ENCODE data around the gene SLC7A7. TPM values are rescaled to one million over a fixed set of nuclear protein-coding genes. Genes with fewer than 3 reads are reported as not detected.
"Not testable (repeated sequence)": the region's sequence is repeated elsewhere in the genome, so short reads cannot be mapped to it uniquely, and the experiment has no call there.

The SLC7A7 gene
- total and polyA plus RNA-seq, 12 donors, result 1.1 to 16.1 (median 2.8) TPM

DNA sequence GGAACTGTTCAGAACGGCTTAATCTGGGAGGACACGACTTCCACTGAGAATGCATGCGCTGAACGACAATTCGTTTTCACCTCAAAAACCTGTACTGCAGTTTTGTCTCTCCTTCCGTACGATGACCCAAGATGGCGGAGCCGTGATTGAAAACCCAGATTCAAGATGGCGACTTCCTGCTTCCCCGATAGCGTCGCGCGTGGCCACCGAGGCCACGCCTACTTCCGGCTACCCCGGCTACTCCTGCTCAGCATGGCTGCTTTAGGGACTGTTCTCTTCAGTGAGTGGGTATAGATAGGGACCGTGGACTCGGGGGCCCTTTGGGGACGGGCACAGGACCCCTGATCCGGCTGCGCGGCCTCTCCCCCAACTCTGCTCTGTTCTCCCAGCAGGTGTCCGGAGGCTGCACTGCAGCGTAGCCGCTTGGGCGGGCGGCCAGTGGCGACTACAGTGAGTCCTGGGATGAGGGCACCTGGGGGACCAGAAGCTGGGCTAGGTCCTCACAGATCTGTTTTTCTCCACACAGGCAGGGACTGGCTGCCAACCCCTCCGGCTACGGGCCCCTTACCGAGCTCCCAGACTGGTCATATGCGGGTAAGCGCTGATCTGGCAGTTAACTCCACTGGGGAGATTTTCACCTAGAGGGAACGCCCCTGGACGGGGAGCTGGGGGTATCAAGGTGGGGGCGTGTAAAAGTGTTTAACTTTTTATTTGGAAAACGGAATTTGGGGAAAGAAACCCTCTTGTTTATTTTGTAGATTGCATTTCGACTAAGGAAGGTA, 14.6 kb upstream of the SLC7A7 start, which contains the start of gene MRPL52:
Gene MRPL52 (plus strand): TSS at position 227 of the 782 bp plus-strand sequence. CDS start 26 bp downstream, at position 253.
- H3K4me1 ChIP-seq, result peaks cover 0 to 17% (median 11%) of the 10 kb centered on the region in 9 donors
- H3K36me3 ChIP-seq, result peaks cover 0 to 35% (median 0%) of the 10 kb centered on the region in 9 donors
- 1% methylated on average over 41 of the region's 41 CpGs for WGBS, 2 donors
- TF ChIP-seq, protein P1, sequence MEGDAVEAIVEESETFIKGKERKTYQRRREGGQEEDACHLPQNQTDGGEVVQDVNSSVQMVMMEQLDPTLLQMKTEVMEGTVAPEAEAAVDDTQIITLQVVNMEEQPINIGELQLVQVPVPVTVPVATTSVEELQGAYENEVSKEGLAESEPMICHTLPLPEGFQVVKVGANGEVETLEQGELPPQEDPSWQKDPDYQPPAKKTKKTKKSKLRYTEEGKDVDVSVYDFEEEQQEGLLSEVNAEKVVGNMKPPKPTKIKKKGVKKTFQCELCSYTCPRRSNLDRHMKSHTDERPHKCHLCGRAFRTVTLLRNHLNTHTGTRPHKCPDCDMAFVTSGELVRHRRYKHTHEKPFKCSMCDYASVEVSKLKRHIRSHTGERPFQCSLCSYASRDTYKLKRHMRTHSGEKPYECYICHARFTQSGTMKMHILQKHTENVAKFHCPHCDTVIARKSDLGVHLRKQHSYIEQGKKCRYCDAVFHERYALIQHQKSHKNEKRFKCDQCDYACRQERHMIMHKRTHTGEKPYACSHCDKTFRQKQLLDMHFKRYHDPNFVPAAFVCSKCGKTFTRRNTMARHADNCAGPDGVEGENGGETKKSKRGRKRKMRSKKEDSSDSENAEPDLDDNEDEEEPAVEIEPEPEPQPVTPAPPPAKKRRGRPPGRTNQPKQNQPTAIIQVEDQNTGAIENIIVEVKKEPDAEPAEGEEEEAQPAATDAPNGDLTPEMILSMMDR (IDR thresholded peaks at IDR 0.05), result no peak
- H3K4me3 ChIP-seq, result peak within 1 kb of the TSS; percentile 63 to 94 (median 82)
- peak within 1 kb of the TSS in 9 of 10 donors; percentile 78 to 92 (median 84) for H3K27ac ChIP-seq
- ATAC-seq, result peak; percentile 96 to 98 (median 98)
- H3K27me3 ChIP-seq, result no peaks in the 10 kb centered on the region
- intact Hi-C loops (cut with DNase I), result loop anchor here in 3 of 10 donors (1.0 to 10.0 kb wide), 4 partner anchors 7 to 435 kb away; partner anchors contain the start of gene RBM23 (in 1 of the 3)
- no peaks in the 10 kb centered on the region for H3K9me3 ChIP-seq
- peak; percentile 90 to 91 for DNase-seq

DNA sequence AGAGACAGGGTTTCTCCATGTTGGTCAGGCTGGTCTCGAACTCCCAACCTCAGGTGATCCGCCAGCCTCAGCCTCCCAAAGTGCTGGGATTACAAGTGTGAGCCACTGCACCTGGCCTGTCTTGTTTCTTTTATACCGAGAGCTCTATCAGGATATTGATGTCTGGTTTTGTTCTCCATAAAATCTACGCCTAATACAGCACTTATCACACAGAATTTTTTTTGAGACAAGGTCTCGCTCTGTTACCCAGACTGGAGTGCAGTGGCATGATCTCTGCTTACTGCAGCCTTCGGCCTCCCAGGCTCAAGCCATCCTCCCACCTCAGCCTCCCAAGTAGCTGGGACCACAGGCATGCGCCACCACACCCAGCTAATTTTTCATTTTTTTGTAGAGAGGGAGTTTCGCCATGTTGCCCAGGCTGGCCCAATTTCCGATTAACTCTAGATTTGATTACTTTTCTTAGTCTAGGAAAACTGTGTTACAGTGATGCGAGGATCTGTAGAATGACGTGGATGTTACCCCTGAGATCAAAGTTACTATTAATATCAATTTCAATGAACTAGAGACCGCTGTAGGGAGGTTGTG, 13.9 kb upstream of the SLC7A7 start:
- intact Hi-C loops (cut with DNase I), result loop anchor here in 3 of 10 donors (1.0 to 10.0 kb wide), 4 partner anchors 8 to 434 kb away; partner anchors contain the start of gene RBM23 (in 1 of the 3)
- ATAC-seq, result peak in 1 of 8 donors; percentile 8
- peak overlapping the region; percentile 63 to 94 (median 82) for H3K4me3 ChIP-seq
- DNase-seq, H3K9me3 ChIP-seq, H3K27me3 ChIP-seq: not testable (repeated sequence)
- peaks cover 0 to 28% (median 0%) of the 10 kb centered on the region in 9 donors for H3K36me3 ChIP-seq
- peak overlapping the region in 9 of 10 donors; percentile 78 to 92 (median 84) for H3K27ac ChIP-seq
- H3K4me1 ChIP-seq, result peaks cover 0 to 24% (median 13%) of the 10 kb centered on the region in 9 donors
- WGBS, 2 donors, result 77 to 81% methylated on average over 12 of the region's 12 CpGs

DNA sequence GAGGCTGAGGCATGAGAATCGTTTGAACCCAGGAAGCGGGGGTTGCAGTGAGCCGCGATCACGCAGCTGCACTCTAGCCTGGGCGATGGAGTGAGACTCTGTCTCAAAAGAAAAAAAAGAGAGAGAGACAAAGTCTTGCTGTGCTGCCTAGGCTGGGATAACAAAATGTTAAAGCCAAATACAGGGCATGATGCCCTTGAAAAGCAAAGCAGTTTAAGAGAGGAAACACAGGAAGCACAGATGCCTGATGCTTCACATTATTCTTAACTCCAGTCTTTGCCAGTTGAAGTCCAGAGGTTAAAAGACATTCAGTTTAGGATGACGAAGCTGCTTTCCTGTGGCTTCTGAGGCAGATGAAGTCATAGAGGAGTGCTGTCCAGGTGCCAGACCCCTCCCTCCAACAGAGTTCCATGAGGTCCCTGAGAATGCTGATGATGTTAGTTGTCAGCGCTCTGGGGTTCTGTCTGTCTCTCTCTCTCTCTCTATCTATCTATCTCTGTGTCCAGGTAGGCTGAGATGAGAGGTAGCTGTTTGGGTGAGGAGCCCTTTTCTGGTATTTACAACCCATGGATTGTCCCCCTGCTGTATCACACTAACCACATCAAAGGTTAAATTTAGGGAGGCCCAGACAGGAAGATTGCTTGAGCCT, 9.6 kb upstream of the SLC7A7 start:
- Histone ChIP-seq H3K27ac (peak overlapping the region in 1 of 10 donors; percentile 64), H3K4me1 (peaks cover 3 to 44% (median 20%) of the 10 kb centered on the region in 9 donors), H3K4me3 (no peak overlapping the region), H3K27me3 (no peaks in the 10 kb centered on the region), H3K9me3 (no peaks in the 10 kb centered on the region), H3K36me3 (no peaks in the 10 kb centered on the region)
- no peak for ATAC-seq
- TF ChIP-seq, protein P1 (IDR thresholded peaks at IDR 0.05), result no peak
- 55 to 56% methylated on average over 8 of the region's 8 CpGs for WGBS, 2 donors
- intact Hi-C loops (cut with DNase I), result loop anchor here in 7 of 10 donors (5.0 to 10.0 kb wide), 7 partner anchors 32 to 430 kb away; partner anchors contain the start of genes OXA1L (in 1 of the 7) and RBM23 (in 1 of the 7)
- DNase-seq, result no peak

DNA sequence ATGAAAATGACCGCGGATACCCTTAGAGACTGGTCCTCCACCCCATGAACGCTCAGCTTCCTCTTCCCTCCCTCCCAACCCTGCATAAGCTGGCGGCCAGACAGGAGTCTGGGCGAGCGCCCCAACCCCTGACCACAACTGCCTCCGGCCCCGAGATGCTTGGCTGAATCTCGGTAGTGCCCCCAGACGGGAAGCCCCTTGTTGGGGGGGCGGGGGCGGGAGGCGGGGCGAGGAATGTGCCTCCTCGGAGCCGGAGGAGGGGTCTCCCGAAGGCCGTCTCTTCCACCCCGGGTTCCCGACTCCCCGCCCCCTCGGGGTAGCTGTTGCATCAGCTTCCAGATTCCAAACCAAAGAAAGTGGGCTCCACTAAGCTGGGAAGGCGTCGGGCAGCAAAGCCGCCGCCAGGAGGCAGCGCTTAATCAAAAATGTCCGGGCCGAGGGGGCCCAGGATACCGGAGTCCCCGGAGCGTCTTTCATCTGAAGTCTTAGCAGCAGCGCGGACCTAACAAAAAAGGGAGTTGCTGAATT, 7.4 kb upstream of the SLC7A7 start:
- Histone ChIP-seq H3K4me1 (peaks cover 3 to 61% (median 34%) of the 10 kb centered on the region in 9 donors), H3K9me3 (no peaks in the 10 kb centered on the region), H3K27ac (peak overlapping the region in 5 of 10 donors; percentile 2 to 82 (median 50)), H3K4me3 (peak overlapping the region; percentile 16 to 60 (median 48)), H3K36me3 (no peaks in the 10 kb centered on the region), H3K27me3 (no peaks in the 10 kb centered on the region)
- WGBS, 2 donors, result 1% methylated on average over 32 to 34 of the region's 34 CpGs
- DNase-seq (peak; percentile 76 to 82), ATAC-seq (peak; percentile 83 to 92 (median 88))
- TF ChIP-seq, protein P1 (IDR thresholded peaks at IDR 0.05), result peak; percentile 72 to 99 (median 94)
- intact Hi-C loops (cut with DNase I), result loop anchor here in 9 of 10 donors (1.0 to 10.0 kb wide), 8 partner anchors 30 to 428 kb away; partner anchors contain the start of gene OXA1L (in 1 of the 9)
